ENCODE data around the gene SEPSECS. TPM values are rescaled to one million over a fixed set of nuclear protein-coding genes. Genes with fewer than 3 reads are reported as not detected.
"Not testable (repeated sequence)": the region's sequence is repeated elsewhere in the genome, so short reads cannot be mapped to it uniquely, and the experiment has no call there.

Gene SEPSECS
- total RNA-seq, 1 donor, result 22.2 TPM

DNA sequence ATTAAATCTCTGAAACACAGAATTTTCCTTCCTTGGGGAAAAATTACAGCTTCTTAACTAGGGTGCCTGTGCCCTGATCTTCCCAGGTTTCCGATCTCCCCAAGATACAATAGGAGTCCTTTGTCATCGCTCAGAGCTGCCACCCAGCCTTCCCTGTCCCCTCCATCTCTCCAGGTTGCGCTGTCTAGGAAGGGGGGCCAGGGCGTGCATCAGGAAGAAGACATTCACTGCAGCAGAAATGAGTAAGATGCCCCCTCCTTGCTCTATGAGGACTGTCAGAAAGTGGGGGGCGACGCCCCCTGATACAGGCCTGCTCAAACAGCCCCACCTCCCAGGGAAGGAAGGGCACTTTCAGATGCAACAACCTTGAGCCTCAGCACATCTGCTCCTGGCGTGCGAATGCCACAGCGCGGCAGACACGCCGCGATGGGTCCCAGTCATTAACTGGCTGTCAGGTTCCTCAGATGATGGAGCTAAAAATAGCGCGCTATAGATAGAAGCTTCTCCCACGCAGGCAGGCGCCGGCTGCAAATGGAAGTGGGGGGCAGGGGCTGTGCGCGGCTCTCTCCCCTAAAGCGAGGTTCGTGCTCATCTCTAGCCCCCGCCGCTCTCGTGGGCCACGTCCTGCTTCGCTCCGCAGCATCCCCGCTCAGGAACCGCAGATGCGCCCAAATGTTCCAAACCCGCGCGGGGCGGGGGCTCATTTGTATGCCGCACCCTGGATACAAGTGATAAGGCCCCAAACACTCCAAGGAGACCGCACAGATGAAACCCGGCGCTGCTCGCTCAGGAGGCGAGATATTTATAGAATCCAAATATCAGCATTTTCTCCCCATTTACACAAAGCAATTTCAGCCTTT is 71.9 kb downstream of the SEPSECS start:
- H3K9me3 ChIP-seq (ENCODE audit: low read depth, low read length), result no peaks in the 10 kb centered on the region
- H3K4me3 ChIP-seq (ENCODE audit: low read length), result no peak overlapping the region
- no peaks in the 10 kb centered on the region for H3K4me1 ChIP-seq (ENCODE audit: insufficient read depth, low read length)
- peaks cover 27% of the 10 kb centered on the region for H3K27me3 ChIP-seq (ENCODE audit: insufficient read depth, low read length)

DNA sequence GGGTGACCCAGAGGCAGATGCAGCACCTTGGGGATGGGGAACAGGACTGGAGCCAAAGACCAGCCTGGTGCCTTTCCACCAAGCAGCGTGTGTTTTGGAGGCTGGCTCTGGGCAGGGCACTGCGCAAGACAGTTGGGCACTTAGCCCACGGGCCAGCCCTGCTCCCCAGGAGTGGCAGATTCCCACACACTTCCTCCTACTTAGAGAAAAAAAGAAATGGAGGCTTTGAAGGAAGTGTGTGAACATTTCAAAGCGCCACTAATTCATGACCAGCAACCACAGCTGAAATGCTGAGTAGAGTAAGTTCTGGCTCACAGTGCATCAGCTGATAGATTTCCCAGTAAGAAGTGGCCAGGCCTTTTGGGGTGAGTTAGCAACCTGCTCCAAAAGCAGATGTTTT is 74.6 kb downstream of the SEPSECS start:
- H3K9me3 ChIP-seq (ENCODE audit: low read depth, low read length), result no peaks in the 10 kb centered on the region
- H3K4me1 ChIP-seq (ENCODE audit: insufficient read depth, low read length), result no peaks in the 10 kb centered on the region
- H3K27me3 ChIP-seq (ENCODE audit: insufficient read depth, low read length), result peaks cover 27% of the 10 kb centered on the region
- H3K4me3 ChIP-seq (ENCODE audit: low read length), result no peak overlapping the region

DNA sequence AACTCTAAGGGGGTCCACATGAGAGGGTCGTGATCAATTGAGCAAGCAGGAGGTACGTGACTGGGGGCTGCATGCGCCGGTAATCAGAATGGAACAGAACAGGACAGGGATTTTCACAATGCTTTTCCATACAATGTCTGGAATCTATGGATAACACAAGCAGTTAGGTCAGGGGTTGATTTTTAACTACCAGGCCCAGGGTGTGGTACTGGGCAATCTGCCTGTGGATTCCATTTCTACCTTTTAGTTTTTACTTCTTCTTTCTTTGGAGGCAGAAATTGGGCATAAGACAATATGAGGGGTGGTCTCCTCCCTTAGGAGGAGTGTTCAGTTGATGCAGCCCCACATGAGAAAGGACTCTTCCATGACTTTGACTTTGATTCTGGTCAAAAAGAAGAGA is 76.8 kb downstream of the SEPSECS start:
- not testable (repeated sequence) for H3K27me3 ChIP-seq (ENCODE audit: insufficient read depth, low read length); H3K9me3 ChIP-seq (ENCODE audit: low read depth, low read length); H3K4me3 ChIP-seq (ENCODE audit: low read length); H3K4me1 ChIP-seq (ENCODE audit: insufficient read depth, low read length)

DNA sequence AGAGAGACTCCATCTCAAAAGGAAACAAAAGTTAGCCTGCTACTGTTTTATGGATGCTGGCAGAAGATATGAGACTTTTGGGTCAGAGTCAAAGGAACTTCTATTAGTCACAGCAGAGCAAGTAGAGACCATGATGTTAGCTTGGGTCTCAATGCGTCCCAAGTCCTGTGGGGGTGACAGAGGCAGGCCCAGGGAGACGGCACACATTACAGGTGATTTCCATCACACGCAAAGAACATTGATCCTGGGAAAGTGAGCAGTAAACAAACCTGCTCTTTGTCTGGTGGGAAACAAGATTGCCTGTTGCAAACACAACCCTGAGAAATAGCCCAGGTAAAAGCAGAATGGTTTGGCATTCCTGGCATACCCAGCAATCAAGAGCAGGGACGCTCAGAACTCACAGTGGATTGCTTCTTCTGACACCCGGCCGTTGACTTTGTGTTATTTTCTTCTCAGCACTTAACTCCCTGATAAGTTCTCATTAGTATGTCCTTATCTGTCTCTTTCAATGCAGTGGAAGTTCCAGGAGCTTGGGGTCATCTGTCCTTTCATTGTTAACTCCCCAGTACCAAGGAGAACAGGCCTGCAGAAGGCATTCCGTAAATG is 78.3 kb downstream of the SEPSECS start:
- H3K4me1 ChIP-seq (ENCODE audit: insufficient read depth, low read length), result no peaks in the 10 kb centered on the region
- no peaks in the 10 kb centered on the region for H3K27me3 ChIP-seq (ENCODE audit: insufficient read depth, low read length)
- no peak overlapping the region for H3K4me3 ChIP-seq (ENCODE audit: low read length)
- no peaks in the 10 kb centered on the region for H3K9me3 ChIP-seq (ENCODE audit: low read depth, low read length)

DNA sequence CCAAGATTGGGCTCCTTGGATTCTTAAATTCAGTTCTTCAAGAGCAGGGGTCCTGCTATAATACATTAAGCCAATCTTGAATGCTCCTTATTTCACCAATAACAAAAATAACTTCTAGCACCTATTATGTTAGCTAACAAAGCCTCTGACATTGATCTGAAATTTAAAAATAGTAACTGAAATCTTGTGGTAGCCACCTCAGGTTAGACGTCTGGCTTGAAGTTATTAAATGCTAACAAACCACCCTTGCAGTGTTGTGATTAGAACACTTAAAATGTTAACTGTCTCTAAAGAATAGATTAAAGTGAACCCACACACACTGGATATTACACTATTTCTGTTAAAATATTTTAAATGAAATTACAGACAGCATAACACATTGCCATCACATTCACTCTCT is 79.7 kb downstream of the SEPSECS start:
- no peaks in the 10 kb centered on the region for H3K9me3 ChIP-seq (ENCODE audit: low read depth, low read length)

DNA sequence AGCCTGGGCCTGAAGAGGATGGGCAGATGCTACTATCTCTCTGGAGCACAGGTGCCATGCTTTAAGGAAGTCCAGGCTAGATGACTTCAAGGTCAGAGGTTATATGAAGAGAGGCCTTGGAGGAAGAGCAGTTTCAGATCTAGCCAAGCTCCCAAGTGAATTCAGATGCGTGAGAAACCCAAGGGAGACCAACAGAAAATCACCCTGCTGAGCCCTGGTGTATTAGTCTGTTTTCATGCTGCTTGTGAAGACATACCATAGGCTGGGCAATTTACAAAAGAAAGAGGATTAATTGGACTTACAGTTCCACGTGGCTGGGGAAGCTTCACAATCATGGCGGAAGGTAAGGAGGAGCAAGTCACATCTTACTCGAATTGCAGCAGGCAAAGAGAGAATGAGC is 81.7 kb downstream of the SEPSECS start:
- no peaks in the 10 kb centered on the region for H3K4me1 ChIP-seq (ENCODE audit: insufficient read depth, low read length)
- no peak overlapping the region for H3K4me3 ChIP-seq (ENCODE audit: low read length)
- H3K27me3 ChIP-seq (ENCODE audit: insufficient read depth, low read length), result no peaks in the 10 kb centered on the region
- H3K9me3 ChIP-seq (ENCODE audit: low read depth, low read length), result no peaks in the 10 kb centered on the region

More for the DNA sequence above, 79.7 kb downstream of the SEPSECS start:
- Histone ChIP-seq H3K27me3 (ENCODE audit: insufficient read depth, low read length) (no peaks in the 10 kb centered on the region), H3K4me3 (ENCODE audit: low read length) (no peak overlapping the region), H3K4me1 (ENCODE audit: insufficient read depth, low read length) (no peaks in the 10 kb centered on the region)

DNA sequence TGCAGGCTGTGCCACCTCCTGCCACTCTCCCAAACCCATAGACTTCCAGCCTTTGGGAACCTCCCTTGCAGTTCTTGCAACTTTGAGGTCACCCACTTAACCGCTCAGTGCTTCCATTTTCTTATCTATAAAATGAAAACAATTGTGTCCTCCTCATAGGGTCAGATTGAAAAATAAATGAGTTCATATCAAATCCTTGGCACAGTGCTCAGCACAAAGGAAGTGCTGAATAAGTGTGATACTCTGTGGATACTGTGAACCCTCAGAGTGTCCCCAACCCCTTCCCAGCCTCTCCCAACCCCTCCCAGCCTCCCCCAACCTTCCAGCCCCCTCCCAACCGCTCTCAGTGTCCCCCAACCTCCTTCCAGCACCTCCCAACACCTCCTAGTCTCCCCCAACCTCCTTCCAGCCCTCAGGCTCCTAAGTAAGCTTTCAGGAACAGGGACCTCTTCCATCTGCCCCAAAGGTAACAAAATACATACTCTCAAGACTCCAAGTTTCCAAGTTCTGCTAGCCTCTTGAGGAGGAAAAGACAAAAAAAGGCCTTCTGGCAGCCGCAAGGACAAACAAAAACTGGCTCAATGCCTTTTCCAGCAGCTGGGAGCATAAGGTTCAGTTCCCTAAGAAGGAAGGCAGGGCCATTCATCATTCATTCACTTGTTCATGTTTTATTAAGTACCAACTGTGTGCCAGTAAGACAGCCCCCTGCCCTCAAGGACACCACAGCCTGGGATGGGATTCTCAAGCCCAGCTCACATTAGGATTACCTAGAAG is 83.4 kb downstream of the SEPSECS start:
- Histone ChIP-seq H3K4me3 (ENCODE audit: low read length) (no peak overlapping the region), H3K4me1 (ENCODE audit: insufficient read depth, low read length) (no peaks in the 10 kb centered on the region), H3K27me3 (ENCODE audit: insufficient read depth, low read length) (no peaks in the 10 kb centered on the region), H3K9me3 (ENCODE audit: low read depth, low read length) (no peaks in the 10 kb centered on the region)

DNA sequence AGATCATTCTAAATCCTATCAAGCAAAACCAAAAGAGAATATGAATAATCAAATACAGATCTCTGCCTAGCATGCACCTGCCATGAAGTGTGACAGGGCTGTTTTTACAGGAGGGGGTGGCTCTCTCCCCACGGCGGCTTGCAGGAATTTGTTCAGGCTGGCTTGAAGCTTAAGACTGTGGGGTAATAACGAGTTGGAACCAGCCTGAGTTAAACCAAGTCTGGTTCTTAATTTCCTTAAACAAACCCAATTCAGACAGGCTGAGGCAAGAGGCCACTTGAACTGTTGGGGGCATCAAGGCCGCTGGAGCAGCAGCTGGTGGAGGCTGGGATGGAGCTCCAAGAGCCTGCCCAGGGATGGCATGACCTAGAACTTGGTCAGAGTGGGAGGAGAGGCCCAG is 84.4 kb downstream of the SEPSECS start:
- H3K4me3 ChIP-seq (ENCODE audit: low read length), result no peak overlapping the region
- H3K9me3 ChIP-seq (ENCODE audit: low read depth, low read length), result no peaks in the 10 kb centered on the region
- no peaks in the 10 kb centered on the region for H3K27me3 ChIP-seq (ENCODE audit: insufficient read depth, low read length)
- no peaks in the 10 kb centered on the region for H3K4me1 ChIP-seq (ENCODE audit: insufficient read depth, low read length)

DNA sequence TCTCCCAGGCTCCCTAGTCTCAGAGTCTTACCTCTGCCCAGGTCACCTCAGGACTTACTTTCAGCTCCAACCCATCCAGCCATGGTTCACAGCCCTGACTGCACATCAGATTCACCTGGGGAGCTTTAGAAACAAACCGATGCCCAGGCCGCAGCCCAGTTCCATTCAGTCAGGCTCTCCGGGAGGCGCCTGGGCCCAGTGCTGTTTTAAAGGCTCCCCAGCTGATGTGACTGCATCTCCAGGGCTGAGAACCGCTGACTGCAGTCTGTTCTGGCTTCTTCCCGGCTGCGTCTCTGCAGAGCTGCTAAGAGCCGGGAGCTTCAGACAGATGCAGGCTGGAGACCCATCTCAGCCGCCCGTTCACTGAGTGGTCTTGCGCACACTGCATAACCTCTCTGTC is 85.1 kb downstream of the SEPSECS start:
- H3K4me1 ChIP-seq (ENCODE audit: insufficient read depth, low read length), result no peaks in the 10 kb centered on the region
- H3K27me3 ChIP-seq (ENCODE audit: insufficient read depth, low read length), result no peaks in the 10 kb centered on the region
- no peaks in the 10 kb centered on the region for H3K9me3 ChIP-seq (ENCODE audit: low read depth, low read length)
- no peak overlapping the region for H3K4me3 ChIP-seq (ENCODE audit: low read length)

DNA sequence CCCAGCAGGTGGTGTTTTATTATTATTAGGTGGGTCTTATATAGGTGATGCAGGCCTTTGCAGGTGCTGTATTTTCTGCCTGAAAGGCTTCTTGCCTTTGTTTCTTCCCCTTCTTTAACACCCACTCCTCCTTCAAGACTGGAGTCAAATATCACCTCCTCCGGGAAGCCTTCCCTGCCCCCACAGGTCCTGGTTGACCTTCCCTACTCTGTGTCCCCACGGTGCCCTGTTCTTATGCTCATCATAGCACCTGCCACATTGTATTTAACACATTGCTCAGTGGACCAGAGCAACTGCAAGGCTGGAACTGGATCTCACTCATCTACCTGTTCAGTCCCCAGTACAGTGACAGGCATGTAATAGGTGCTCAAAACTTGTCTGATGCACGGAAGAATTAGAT is 89.7 kb downstream of the SEPSECS start:
- H3K9me3 ChIP-seq (ENCODE audit: low read depth, low read length), result no peaks in the 10 kb centered on the region
- H3K27me3 ChIP-seq (ENCODE audit: insufficient read depth, low read length), result no peaks in the 10 kb centered on the region
- no peak overlapping the region for H3K4me3 ChIP-seq (ENCODE audit: low read length)
- H3K4me1 ChIP-seq (ENCODE audit: insufficient read depth, low read length), result no peaks in the 10 kb centered on the region

Other genes with a start within 250 kb of the SEPSECS start
- gene CCDC149, start 247.4 kb downstream of the SEPSECS start, total RNA-seq, result 2.5 TPM
- not detected for gene LGI2, start 129.5 kb downstream of the SEPSECS start, total RNA-seq
- gene PI4K2B, start 73.6 kb upstream of the SEPSECS start, total RNA-seq, result 14.7 TPM
- 12.4 TPM for gene ZCCHC4, start 152.3 kb upstream of the SEPSECS start, total RNA-seq
- 15.1 TPM for gene ANAPC4, start 216.8 kb upstream of the SEPSECS start, total RNA-seq

Measured in mononuclear cell (primary cell).